HG02870 (cell line): ENCODE data around the gene DIP2B.

ENCODE experiments used
- ATAC-seq: cut with Tn5 transposase; IDR thresholded peaks from one replicate; pipeline ENCODE4 v1.9.1; 2021; ENCODE audit warnings: mild to moderate bottlenecking, moderate library complexity; ENCODE audit not compliant: unreplicated experiment

DIP2B gene

GRCh38 chr12:50571786-50572185, 67.0 kb downstream of the DIP2B start:
- no peak for ATAC-seq

DNA sequence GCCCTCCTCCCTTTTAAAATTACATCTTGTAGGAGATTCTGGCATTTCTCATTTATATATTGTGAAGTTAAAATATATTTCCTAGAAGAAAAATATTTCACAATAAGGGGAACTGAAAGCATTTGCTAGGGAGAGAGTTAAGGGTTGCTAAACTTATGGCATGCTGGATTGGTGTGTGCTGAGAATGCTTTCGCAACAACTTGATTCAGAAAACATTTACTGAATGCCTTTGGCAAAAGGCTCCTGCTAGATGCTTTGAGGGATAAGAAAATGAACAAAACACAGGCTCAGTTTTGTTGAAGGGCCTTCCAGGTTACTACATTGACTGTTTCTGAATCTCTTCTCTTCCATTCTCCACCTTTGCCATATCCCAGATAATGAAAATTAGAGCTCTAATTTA, 67.5 kb downstream of the DIP2B start:
- ATAC-seq = no peak

DNA sequence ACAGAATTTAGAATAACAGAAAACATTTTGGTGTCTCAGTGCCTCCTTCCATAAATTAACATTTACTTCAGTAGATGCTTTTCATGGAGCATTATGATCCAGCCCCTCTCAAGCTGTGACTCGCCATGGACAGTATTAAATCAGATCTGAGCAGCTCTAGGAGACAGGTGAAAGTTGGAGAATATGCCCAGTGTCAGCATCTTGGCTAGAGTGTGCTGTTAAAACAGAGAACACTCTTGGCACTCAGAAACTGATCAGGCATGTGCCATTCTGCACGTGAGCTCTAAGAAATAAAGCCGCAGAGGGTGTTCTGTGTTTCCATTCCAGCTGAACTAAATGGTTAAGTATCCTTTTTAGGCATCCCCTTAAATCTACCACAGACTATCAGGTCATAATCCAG, 68.0 kb downstream of the DIP2B start:
- no peak for ATAC-seq

DNA sequence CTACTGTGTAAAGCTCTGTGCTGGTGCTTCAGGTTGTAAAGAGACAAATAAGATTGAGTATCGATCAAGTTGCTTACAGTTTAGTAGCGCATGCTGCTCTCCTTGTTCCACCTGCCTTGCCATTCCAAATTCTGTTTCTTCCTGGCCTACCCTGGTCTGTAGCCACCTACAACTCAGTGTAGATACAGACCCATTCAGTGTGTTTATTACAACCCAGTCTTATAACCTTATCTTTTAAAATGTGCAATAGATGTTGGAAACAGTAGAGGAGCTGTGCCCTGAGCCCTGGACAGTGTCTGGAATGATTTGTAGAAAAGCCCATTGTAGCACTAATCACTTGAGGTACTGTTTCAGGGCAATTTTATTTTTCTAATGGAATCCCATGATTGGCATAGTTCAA, 68.5 kb downstream of the DIP2B start:
- ATAC-seq = no peak

GRCh38 chr12:50574601-50575348, 70.0 kb downstream of the DIP2B start:
- ATAC-seq = no peak

- no peak for ATAC-seq
These were observed 75.0 kb downstream of the DIP2B start for GRCh38 chr12:50579757-50580267.

GRCh38 chr12:50580436-50580835, 75.7 kb downstream of the DIP2B start:
- no peak for ATAC-seq

GRCh38 chr12:50581226-50582184, 76.7 kb downstream of the DIP2B start:
- ATAC-seq = no peak

DNA sequence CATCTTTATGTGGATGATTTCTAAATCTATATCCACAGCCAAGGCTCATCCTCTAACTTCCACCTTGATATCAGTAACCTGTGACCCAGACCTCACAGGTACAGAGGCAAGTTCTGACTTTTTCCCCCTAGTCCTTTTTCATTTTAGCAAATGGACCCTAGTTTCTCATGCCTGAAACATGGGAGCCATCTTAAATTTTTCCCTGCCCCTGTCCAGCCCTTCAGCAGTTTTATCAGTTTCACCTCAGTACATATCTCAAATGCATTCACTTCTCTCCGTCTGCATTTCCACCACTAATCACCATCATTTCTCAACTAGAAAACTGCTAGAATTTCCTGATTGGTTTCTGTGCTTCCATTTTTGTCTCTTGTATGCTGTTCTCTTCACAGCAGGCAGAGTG, 79.3 kb downstream of the DIP2B start:
- ATAC-seq = no peak

- ATAC-seq = no peak
These were observed 85.1 kb downstream of the DIP2B start for GRCh38 chr12:50589650-50590435.

DNA sequence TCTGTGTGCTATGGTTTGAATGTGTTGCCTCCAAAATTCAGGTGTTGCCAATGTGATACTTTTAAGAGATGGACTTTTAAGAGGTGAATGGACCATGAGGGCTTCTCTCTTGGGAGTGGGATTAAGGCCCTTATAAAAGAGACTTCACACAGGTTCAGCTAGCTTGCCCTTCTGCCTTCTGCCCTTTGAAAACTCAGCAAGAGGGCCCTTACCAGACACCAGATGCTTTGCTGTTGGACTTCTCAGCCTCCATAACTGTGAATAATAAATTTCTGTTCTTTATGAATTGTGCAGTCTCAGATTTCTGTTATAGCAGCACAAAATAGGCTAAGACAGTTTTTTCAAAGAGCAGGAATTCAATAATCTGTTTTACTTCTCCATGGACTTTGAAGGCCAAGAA, 86.1 kb downstream of the DIP2B start:
- ATAC-seq = no peak

DNA sequence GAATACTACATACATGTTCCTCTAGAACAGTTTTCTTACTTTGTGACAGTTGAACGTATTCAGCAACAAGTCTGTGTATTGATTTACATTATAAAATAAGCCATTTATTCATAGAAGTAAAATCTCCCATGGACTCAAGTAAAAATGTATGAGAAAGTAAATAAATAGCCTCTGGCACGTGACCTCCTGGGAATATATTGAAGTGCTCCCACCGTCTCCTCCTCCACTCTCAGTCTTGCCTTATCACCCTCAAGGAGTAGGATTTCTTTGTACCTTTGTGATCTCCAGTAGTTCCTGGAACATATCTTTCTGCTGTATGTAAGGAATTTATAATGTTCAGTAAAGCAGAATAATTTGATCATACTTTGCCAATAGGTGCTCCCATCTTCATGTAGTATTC, 90.9 kb downstream of the DIP2B start:
- no peak for ATAC-seq

DNA sequence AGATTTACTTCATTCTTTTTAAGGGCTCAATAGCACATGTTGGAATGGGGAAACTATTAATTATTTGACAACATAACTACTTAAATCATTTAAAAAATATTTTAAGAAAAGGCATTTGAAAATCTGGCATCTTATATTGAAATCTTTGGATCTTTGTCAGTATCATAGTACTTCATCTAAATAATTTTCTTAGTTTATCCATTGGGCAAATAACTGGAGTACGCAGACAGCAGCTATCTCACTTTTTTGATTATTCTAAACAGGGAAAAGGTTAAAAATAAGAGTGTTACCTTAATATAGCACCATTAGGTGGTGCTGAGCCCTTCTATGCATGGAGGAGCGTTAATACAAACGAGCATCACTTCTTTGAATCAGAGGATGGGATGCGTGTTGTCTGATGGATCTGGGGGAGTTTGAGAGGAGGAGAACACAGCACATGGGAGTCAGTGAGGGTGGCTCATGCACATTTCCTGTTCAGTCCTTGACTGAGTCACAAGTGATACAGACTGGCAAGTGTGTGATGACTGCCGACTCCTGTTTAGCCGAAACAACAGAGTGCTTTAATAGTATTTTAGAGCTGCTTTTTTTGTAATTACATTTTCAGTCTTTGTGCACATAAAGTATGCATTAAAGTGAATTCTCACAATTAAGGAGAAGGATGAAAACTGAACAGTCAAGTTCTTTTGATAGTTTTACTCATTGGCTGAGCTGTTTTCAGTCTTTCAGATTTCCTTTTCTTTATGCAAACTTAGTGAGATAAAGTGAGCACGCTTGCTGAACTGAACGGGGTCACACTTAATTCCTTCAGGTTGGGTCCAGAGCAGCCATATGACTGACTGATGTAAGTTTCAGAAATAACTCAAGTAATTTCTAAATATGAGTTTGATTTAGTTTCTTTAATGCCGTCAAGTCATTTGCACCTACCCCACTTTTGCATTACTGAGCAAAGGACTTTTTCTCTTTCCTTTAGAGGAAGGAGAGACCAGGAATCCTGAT, 92.7 kb downstream of the DIP2B start:
- peak; percentile 86 for ATAC-seq

DNA sequence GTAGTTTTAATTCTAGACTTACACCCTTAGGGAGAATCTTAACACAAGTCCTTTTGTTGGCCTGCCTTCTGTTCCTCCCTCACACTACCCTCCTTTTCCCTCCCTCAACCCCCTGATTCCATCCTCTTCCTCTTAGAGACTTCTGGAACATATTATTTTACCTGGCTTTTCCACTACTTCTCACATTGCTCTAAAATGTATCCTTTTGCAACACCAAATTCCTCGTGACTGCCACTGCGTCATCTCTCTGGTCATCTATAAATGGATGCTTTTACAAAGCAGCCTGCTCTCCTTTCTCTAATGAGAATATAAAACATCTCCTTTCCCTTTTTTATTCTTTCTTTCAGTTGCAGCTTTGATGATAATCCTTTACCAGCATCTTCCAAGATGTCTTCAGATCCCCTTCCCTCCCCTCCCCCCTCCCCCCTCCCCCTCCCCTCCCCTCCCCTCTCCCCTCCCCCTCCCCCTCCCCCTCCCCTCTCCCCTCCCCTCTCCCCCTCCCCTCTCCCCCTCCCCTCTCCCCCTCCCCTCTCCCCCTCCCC, 93.6 kb downstream of the DIP2B start:
- no peak for ATAC-seq

- no peak for ATAC-seq
These were observed 94.7 kb downstream of the DIP2B start for GRCh38 chr12:50599366-50600095.

DNA sequence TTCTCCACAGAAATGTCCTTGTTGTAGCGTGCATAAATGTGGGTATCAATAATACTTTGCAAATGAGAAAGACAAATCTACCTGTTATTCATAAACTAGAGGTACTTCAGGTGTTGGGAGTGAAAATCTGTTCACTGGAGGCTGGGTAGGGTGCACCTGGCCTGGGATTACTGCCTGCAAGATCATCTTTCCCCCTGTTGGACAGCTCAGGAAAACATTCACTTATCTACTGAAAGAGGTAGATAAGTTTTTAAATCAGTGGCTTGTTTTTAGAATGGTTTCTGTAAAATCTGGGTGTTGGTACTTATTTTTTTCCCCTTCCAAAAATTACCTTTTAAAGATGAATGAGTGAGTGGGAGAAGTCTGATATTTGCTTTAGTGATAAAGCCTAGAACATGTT, 95.6 kb downstream of the DIP2B start:
- no peak for ATAC-seq

GRCh38 chr12:50603817-50604639, 99.2 kb downstream of the DIP2B start:
- ATAC-seq = no peak

- no peak for ATAC-seq
These were observed 99.8 kb downstream of the DIP2B start for GRCh38 chr12:50604640-50604920.
